Activated T-helper 9 cell treated with anti-CD3 and anti-CD28 coated beads, Interleukin-2, amount 50 U/mL, for 16 hours (primary cell): Measurements from ENCODE around the gene GLCCI1.

Experiments used
- DNase-seq: peaks from one replicate; pipeline ENCODE4 v3.0.0-alpha.2; 2020; ENCODE audit warnings: low read depth

The GLCCI1 gene

GRCh38 chr7:7968544-7969305, at the start of gene GLCCI1:
Gene GLCCI1 (plus strand): TSS chr7:7968796. CDS start chr7:7969351, 555 bp downstream.
- DNase-seq = peak; percentile 95

- no peak for DNase-seq
Measured at GRCh38 chr7:7919449-7919945, 49.1 kb upstream of the GLCCI1 start.

GRCh38 chr7:7920056-7920455, 48.5 kb upstream of the GLCCI1 start:
- no peak for DNase-seq

GRCh38 chr7:7920481-7920880, 48.1 kb upstream of the GLCCI1 start:
- DNase-seq = no peak

GRCh38 chr7:7921830-7922229, 46.8 kb upstream of the GLCCI1 start:
- no peak for DNase-seq

- DNase-seq = no peak
Measured at GRCh38 chr7:7922684-7923385, 45.8 kb upstream of the GLCCI1 start.

- DNase-seq = no peak
Measured at GRCh38 chr7:7923818-7924217, 44.8 kb upstream of the GLCCI1 start.

GRCh38 chr7:7924303-7924702, 44.3 kb upstream of the GLCCI1 start:
- no peak for DNase-seq

- DNase-seq = no peak
Measured at GRCh38 chr7:7931626-7932025, 37.0 kb upstream of the GLCCI1 start.

GRCh38 chr7:7932553-7932952, 36.0 kb upstream of the GLCCI1 start:
- DNase-seq = no peak

- no peak for DNase-seq
Measured at GRCh38 chr7:7933915-7934526, 34.6 kb upstream of the GLCCI1 start.

- no peak for DNase-seq
Measured at GRCh38 chr7:7934945-7935344, 33.7 kb upstream of the GLCCI1 start.

- DNase-seq = no peak
Measured at GRCh38 chr7:7938471-7938870, 30.1 kb upstream of the GLCCI1 start.

GRCh38 chr7:7943951-7944350, 24.6 kb upstream of the GLCCI1 start:
- DNase-seq = no peak

GRCh38 chr7:7944619-7945282, 23.8 kb upstream of the GLCCI1 start:
- DNase-seq = peak; percentile 37

GRCh38 chr7:7946486-7946885, 22.1 kb upstream of the GLCCI1 start:
- DNase-seq = no peak

GRCh38 chr7:7948232-7948631, 20.4 kb upstream of the GLCCI1 start:
- DNase-seq = no peak

GRCh38 chr7:7953806-7954205, 14.8 kb upstream of the GLCCI1 start:
- no peak for DNase-seq

- DNase-seq = no peak
Measured at GRCh38 chr7:7956531-7957128, 12.0 kb upstream of the GLCCI1 start.

GRCh38 chr7:7957513-7957912, 11.1 kb upstream of the GLCCI1 start:
- no peak for DNase-seq

GRCh38 chr7:7959979-7960670, 8.5 kb upstream of the GLCCI1 start:
- DNase-seq = no peak
